Activated naive CD8-positive, alpha-beta T cell treated with anti-CD3 and anti-CD28 coated beads, Interleukin-2, amount 50 U/mL, for 16 hours (primary cell): ENCODE results near the gene SPDYC.
A peak's percentile ranks its signal among the peaks of the same experiment; 100 is the strongest.
"Not testable (repeated sequence)": the region's sequence is repeated elsewhere in the genome, so short reads cannot be mapped to it uniquely, and the experiment has no call there.

Source experiments
- DNase-seq: peaks from one replicate; pipeline ENCODE4 v3.0.0-alpha.2; 2020; ENCODE audit warnings: low read depth, low spot score

SPDYC gene

DNA sequence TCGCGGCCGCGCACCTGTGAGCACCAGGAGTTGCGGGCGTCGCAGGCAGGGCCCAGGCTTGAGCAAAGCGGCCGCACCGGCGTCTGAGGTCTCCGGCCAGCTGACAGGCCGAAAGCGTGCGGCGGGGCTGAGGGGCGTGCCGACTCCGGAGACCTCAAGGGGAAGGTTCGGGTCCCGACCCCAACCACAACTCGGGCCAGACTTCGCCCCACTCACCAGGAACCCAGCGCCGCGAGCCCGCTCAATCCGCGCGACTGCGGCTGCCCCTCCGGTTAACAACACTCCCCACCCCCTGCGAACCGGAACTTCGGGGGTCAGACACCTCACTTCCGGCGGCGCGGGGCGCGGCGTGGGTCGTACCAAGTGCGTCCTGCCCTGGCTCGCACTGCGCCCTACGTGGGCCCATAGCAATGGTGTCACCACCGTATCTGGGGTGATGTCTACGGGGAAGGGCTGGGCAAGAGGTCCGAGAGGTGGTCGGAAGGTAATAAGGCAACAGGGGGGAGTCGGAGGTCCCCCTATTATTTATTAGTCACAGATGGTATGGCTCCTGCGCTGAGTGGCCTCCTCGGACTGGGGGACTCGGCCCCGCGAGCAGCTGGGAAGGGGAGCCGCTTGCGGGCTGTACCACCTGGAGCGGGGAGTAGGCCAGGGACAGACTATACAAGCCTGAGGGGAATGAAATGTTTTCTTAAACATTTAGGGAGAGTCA lies 35.6 kb upstream of the SPDYC start, which contains the start of gene SYVN1:
Gene SYVN1, minus strand, starts transcription at position 280 of the 712 bp plus-strand sequence. CDS start 918 bp downstream, outside the sequence.
- DNase-seq, result peak; percentile 84

DNA sequence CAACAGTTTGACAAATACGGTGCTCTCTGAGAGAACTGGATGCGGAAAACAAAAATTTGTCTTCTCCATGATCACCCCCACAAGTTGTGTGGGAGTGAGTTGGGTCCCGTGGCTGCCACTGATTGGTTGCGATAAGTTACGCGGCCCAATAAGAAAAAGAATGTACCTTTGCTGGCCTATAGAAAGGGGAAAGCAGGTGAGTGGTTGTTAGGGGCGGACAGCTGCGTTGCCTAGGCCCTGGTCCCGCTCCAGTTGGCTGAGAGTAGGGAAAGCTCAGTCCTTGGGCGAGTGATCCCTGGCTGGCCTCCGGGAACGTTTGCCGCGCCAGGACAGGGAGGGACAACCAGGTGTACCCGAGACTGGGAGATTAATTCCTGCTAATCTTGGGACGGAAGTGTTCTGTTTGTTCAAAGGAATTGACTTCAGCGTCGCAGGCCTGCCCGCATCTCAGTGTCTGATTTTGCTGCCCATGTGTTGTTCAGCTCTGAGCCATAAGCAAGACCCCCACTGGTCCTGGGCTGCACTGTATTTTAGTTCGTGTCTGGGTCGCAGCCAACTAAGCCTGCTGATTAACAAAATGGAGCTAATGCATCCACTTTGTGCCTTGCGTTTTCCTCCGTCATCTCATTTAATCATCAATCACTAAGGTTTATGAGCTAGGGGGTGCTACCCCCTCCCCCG lies 34.9 kb upstream of the SPDYC start:
- DNase-seq, result peak; percentile 65

DNA sequence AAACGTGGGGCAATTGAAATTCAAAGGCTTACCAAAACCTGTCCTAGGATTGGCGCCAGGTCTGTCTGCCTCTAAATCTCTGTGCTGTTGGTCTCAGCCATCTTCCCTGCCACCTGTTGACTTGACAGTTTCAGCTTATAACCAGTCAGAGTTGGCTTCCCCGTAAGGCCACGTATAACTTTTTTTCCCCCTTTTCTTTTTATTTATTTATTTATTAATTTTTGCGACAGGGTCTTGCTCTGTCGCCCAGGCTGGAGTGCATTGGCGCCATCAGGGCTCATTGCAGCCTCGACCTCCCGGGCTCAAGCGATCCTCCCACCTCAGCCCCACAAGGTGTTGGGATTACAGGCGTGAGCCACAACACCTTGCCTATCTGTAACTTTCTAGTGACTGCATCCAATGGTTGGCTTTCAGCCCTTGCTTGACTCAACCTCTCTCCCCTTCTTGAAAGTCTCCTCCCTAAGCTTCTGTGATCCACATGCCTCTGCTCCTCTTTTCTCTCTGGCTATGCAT lies 34.3 kb upstream of the SPDYC start:
- no peak for DNase-seq

DNA sequence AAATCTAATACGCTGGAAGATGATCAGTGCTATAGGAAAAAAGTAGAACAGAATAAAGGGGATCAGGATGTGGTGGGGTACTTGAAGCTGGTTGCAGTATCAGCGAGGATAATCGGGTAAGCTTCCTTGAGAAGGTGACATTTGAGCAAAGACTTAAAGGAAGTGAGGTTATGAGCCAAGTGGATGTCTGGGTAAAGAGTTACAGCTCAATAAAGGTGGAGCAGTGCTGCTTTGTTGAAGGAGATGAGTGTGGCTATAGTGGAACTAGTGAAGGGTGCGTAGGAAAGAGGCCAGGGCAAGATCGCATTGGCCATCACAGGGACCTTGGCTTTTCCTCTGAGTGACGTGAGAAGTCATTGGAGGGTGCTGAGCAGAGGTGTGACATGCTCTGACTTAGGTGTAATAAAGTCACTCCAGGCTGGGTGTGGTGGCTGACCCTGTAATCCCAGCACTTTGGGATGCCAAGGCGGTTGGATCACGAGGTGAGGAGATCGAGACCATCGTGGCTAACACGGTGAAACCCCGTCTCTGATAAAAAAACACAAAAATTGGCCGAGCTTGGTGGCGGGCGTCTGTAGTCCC lies 33.4 kb upstream of the SPDYC start:
- no peak for DNase-seq

DNA sequence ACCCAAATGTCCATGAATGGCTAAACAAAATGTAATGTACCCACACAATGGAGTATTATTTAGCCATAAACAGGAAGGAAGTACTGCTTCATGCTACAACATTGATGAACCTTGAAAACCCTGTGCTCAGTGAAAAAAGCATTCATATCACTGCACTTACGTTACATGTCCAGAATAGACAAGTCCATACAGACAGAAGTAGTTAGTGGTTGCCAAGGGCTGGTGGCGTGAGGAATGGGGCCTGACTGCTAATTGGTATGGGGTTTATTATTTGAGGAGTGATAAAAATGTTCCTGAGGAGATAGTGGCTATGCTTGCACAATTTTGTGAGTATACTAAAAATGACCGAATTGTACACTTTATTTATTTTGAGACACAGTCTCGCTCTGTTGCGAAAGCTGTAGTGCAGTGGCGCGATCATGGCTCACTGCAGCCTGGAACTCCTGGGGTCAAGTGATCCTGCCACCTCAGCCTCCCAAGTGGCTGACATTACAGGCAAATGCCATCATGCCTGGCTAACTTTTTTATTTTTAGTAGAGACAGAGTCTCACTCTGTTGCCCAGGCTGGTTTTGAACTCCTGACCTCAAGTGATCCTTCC lies 28.0 kb upstream of the SPDYC start:
- DNase-seq, result no peak

DNA sequence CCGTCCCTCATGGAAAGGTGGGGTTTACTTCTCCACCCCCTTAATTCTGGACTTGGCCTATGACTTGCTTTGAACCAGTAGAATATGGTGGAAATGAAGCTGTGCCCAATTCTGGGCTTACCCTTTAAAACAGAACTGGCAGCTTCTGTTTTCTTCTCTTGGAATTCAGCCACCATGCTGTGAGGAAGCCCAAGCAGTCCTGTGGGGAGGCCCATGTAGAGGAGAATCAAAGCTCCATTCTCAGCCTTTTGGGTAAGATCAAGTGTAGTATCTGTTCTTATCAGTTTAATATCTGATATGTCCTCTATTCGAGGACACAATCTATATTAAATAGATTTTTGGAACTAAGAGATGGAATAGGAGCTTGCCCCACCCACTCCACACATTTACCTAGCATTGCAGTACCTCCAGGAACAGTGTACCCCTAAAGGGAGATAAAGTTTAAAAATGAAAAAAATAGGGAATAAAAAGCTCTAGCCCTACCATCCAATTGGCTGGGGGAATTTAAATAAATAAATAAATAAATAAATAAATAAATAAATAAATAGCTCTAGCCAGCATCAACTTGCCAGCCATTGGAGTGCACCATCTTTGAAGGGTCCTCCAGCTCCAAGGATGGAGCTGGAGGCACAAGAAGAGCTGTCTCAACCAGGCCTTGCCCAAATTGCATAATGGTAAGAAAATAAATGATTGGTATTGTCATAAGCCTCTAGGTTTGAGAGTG lies 22.5 kb upstream of the SPDYC start:
- no peak for DNase-seq

DNA sequence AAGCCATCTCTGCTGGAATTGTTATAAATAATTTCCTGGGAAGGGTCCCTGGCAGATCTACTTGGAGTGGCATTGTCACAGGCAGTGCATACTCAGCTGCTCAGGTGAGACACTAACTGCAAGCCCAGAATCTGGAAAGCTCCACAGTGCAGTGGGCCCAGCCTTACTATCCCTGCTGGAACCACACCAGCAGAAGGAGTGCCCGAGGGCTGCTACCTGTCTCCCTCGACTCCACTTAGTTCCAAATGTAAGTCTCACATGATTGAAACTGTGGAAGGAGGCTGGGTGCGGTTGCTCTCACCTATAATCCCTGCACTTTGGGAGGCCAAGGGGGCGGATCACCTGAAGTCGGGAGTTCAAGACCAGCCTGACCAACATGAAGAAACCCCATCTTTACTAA lies 21.4 kb upstream of the SPDYC start:
- no peak for DNase-seq

DNA sequence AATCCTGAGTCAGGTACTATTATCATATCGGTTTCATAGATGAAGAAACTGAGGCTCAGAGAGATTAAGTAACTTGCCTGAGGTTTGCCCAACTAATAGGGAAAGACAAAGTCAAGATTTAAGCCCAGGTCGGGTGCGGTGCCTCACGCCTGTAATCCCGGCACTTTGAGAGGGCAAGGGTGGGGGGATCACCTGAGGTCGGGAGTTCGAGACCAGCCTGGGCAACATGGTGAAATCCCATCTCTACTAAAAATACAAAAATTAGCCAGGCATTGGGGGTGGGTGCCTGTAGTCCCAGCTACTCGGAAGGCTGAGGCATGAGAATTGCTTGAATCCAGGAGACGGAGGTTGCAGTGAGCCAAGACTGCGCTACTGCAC lies 19.9 kb upstream of the SPDYC start:
- DNase-seq, result not testable (repeated sequence)

DNA sequence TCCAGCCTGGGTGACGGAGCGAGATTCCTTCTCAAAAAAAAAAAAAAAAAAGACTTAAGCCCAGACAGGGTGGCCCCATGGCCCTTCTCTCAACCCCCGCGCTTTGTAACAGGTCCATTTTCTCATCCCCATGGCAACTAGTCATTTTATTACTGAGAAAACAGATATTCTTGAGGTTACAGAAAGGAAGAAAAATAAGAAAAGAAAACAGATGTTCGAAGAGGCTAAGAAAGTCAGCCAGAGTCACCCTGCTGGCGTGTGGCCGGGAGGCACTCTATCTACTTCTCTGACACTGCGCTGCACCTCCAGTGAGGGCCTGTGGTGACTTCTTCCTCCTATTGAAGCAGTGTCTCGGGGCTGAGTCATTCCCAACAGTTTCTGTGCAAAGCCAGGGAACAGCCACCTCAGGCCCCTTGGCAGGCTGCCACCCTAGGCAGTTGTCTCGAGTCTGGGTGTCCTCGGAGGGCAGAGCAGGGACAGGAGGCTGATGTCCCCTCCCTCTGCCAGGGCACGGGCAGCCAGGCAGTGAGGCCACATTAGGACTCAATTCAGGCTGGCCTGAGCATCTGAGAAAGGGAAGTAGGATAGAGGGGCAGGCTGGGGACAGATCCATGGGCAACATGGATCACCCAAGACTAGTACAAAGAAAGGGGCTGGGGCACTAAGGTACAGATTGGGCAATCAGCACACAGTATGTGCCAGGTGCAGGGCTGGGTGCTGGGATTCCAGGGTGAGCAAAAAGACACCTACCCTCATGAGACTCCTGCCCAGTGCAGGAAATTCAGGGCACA lies 19.3 kb upstream of the SPDYC start:
- no peak for DNase-seq

DNA sequence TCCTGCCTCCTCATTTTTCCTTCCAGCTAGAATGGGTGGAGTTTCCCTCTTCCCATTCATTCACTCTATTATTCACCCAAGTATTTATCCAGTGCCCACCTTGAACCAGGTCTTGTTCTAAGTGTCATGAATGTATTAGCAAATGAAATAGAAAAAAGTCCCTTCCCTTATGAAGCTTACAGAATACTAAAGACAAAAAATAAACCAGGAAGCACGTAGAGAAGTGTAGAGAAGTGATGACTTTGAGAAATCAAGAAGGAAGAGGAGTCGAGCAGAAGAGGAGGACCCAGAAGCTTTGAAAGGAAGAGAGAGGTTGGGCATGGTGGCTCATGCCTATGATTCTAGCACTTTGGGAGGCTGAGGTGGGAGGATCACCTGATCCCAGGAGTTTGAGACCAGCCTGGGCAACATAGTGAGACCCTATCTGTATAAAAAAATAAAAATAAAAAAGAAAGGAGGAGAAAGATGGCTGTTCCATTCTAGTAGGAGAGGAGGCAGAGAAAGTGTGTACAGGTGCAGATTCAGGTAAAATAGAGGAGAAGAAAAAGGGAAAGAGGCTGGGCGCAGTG lies 18.6 kb upstream of the SPDYC start:
- no peak for DNase-seq

DNA sequence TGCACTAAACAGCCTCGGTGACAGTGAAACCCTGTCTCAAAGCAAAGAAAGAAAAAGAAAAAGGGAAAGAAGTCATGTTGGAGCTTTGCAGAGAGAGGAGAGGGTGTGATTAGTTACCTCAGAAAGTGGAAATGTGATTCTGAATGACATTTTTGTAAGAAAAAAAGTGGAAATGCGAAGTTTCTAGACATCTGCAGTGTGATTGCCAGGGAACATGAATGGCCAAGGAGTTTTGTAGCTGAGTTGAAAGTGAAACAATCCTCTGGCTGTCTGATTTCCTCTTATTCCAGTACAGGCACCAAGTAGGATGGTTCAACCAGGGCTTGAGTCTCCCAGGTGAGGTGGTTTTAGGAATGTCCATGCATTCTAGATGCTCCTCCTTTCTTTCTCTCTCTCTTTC lies 17.9 kb upstream of the SPDYC start:
- DNase-seq, result no peak

DNA sequence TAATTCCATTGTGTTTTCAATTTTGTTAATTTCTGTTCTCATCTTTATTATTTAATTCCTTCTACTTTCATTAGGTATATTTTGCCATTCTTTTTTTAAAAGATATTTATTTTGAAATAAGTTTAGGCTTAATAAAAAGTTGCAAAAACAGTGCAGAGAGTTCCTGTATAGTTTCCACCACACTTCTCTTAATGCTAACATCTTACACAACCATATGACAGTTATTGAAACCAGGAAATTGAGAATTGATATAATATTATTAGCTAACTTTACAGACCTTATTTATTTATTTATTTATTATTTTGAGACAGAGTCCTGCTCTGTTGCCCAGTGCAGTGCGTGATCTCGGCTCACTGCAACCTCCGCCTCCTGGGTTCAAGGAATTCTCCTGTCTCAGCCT lies 13.8 kb upstream of the SPDYC start:
- DNase-seq, result no peak

DNA sequence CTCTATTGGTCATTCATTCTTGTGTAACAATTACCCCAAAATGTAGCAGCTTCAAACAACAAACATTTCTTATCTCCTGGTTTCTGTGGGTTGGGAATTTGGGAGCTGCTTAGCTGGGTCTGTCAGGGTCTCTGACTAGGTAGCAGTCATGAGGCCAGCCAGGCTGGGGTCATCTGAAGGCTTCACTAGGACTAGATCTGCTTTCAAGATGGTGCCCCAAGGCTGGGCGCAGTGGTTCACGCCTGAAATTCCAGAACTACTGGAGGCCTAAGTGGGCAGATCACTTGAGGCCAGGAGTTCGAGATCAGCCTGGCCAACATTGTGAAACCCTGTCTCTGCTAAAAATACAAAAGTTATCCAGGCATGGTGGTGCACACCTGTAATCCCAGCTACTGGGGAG lies 13.1 kb upstream of the SPDYC start:
- DNase-seq, result no peak

DNA sequence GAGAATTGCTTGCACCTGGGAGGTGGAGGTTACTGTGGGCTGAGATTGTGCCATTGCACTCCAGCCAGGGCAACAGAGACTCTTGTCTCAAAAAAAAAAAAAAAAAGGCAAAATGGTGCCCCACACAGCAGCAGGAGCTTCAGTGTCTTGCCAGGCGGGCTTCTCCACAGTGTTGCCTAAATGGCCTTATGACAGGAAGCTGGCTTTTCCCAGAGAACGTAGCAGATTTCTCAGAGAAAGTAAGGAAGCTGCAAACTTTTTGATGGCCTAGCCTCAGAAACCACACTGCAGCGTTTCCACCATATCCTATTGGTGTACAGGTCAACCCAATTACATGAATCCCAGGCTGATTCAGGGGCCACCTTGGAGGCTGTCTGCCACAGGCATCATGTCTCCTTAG lies 12.7 kb upstream of the SPDYC start:
- no peak for DNase-seq

DNA sequence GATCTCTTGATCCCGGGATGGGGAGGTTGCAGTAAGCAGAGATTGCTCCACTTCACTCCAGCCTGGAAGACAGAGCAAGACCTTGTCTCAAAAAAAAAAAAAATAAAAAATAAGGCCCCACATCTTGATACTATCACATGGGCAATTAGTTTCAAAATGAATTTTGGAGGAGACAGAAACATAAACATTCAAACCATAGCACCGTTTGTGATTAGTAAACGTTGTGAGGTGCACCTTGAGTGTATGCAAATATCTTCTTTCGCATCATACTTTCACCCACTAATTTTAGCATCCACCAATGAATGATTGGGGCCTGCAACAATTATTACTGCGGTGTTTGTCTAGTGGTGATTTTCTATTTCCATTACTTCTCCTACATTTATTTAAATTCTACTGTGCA lies 11.0 kb upstream of the SPDYC start:
- no peak for DNase-seq

DNA sequence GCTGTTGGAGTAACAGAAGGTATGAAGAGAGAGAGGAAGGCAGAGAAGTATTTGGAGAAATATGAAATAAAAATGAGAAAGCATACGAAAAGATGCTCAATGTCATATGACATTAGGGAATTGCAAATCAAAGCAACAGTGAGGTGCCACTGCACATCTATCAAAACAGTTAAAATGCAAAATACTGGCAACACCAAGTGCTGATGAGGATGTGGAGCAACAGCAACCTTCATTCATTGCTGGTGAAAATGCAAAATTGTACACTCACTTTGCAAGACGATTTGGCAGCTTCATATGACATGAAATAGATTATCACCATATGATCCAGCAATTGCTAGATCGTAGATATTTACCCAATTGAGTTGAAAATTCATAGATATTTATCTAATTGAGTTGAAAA lies 9.4 kb upstream of the SPDYC start:
- DNase-seq, result no peak

DNA sequence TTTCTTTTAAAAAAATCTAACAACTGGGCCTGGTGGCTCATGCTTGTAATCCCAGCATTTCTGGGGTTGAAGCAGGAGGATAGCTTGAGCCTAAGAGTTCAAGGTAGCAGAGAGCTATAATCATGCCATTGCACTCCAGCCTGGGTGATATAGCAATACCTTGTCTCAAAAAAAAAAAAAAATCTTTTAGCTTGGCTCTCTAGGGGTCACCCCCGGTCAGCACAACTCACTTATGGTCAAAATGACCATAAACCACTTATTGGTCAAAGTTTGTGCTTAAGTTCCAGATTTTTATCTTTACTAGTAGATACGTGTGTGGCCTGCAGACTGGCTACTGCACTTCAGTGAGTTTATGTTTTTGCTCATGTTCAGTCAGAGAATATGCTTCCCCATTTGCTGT lies 6.3 kb upstream of the SPDYC start:
- DNase-seq, result no peak

DNA sequence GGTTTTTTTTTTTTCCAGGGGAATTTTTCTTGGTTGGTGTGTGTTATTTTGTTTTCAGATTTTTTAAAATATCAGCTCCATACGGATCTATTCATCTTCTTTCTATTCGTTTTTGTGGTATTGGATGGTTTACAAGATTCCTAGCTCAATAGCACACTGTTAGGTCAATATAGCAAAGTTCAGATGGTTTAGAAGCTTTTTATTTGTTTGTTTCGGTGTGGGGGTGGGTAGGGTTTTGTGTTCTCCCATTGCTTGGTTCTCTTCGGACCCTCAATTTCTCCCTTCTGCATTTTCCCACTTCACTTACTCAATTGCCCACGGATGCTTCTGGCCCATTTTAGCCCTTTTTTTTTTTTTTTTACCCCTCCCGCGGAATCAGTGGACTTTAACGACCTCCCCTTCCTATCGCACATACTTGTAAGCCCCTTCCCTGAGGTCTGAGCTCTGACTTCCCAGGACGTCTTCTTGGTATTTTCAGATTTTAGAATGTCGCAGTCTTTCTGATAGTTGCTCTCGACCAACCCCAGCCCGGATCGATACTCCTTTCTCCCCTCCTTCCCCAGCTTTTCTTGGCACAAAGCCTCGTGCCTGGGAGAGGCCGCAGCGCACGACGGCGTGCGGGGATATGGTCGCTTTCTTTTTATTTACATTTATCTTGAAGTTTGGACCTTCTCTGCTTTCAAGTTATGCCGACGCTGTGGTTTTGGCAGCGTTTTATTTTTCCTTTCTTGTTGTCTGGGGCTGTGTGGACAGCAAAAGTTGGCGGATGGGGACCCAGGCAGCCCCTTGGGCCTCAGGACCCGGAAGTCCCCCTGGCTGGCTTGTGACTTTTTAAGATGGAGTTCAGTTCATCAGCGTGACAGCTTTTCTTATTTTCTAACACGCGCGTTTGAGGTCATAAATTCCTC lies 4.4 kb upstream of the SPDYC start:
- DNase-seq, result no peak

DNA sequence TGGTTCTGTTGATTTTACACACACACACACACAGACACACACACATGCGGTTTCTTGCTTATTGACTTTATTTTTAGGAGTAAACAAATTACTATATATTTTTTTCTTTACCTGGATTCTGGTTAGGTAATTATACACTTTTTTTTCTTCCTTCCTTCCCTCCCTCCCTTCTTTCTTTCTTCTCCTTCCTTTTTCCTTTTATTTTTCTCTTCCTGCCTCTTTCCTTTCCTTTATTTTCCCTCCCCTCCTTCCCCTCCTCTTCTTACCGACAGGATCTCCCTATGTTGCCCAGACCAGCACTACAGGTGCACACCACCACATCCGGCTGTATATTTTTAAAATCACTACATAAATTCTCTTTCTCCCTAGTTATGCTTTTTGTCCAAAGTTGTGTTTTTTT lies 3.1 kb upstream of the SPDYC start:
- no peak for DNase-seq

DNA sequence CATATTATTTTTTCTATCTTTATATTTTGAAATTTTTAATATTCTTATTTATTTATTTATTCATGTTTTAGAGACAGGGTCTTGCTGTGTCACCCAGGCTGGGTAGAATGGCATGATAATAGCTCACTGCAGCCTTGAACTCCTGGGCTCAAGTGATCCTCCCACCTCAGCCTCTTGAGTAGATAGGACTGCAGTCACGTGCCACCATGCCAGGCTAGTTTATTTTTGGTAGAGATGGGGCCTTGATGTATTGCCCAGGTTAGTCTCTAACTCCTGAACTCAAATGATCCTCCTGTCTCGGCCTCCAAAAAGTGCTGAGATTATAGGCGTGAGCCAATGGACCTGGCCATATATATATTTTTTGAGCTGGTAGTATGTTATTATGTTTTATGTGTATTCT lies 2.4 kb upstream of the SPDYC start:
- no peak for DNase-seq
